Karpas-422 (cell line): Measurements from ENCODE around the gene HACD1. TPM values are rescaled to one million over a fixed set of nuclear protein-coding genes. Genes with fewer than 3 reads are reported as not detected.

Source experiments
- DNase-seq: peaks from one replicate; pipeline ENCODE4 v3.0.0-alpha.2; 2015
- H2AFZ ChIP-seq: fragments of 200-600 bp; sonication (generic); 2 replicates; pipeline ENCODE4 v1.6.1; 2014; ENCODE audit warnings: antibody characterized with exemption, low read length, mixed read lengths
- H3K27ac ChIP-seq: fragments of 200-600 bp; sonication (generic); 2 replicates; pipeline ENCODE4 v1.5.1; 2014; ENCODE audit warnings: mild to moderate bottlenecking, low read length, moderate library complexity
- H3K27me3 ChIP-seq: fragments of 200-600 bp; sonication (generic); 2 replicates; pipeline ENCODE4 v1.6.1; 2014; ENCODE audit warnings: low read length, mixed read lengths
- H3K36me3 ChIP-seq: fragments of 200-600 bp; sonication (generic); 2 replicates; pipeline ENCODE4 v1.6.1; 2014; ENCODE audit warnings: low read length, mixed read lengths; ENCODE audit not compliant: insufficient read depth
- H3K4me1 ChIP-seq: fragments of 200-600 bp; sonication (generic); 2 replicates; pipeline ENCODE4 v1.6.1; 2014; ENCODE audit warnings: mild to moderate bottlenecking, low read length, mixed read lengths
- H3K4me2 ChIP-seq: fragments of 200-600 bp; sonication (generic); 2 replicates; pipeline ENCODE4 v1.6.1; 2014; ENCODE audit warnings: low read length, low read depth, mild to moderate bottlenecking; ENCODE audit not compliant: poor library complexity, severe bottlenecking
- H3K4me3 ChIP-seq: fragments of 200-600 bp; sonication (generic); 2 replicates; pipeline ENCODE4 v1.5.1; 2014; ENCODE audit warnings: mild to moderate bottlenecking, antibody characterized with exemption, low read length, mixed read lengths
- H3K79me2 ChIP-seq: fragments of 200-600 bp; sonication (generic); 2 replicates; pipeline ENCODE4 v1.6.1; 2014; ENCODE audit warnings: mild to moderate bottlenecking, low read length, mixed read lengths
- H3K9ac ChIP-seq: fragments of 200-600 bp; sonication (generic); 2 replicates; pipeline ENCODE4 v1.6.0; 2014; ENCODE audit warnings: low read length
- H3K9me2 ChIP-seq: fragments of 200-600 bp; sonication (generic), shearing (Covaris generic); replicated peaks from 2 replicates; pipeline ENCODE4 v1.6.0; 2014; ENCODE audit warnings: mild to moderate bottlenecking, low read length, moderate library complexity; ENCODE audit not compliant: insufficient read depth
- H3K9me3 ChIP-seq: fragments of 300-700, 200-600 bp; sonication (generic); 2 replicates; pipeline ENCODE4 v1.6.1; 2014; ENCODE audit warnings: low read length, mixed read lengths
- H4K20me1 ChIP-seq: fragments of 200-600 bp; sonication (generic); 2 replicates; pipeline ENCODE4 v1.6.1; 2014; ENCODE audit warnings: mild to moderate bottlenecking, antibody characterized with exemption, low read length, low read depth; ENCODE audit not compliant: insufficient read depth
- small RNA-seq: library from RNA; depleted of rRNA; stranded (forward); fragments of <200 nt; gene quantifications from one replicate; pipeline ENCODE3, GENCODE V24; 2014
- total RNA-seq: library from RNA; depleted of rRNA; stranded (reverse); fragments of >200 nt; shearing (Covaris generic); gene quantifications from 2 replicates; pipeline ENCODE4 v1.2.3, GENCODE V29; 2014; ENCODE audit warnings: low replicate concordance; rRNA removed

HACD1 gene
- total RNA-seq, 1 experiment from 2014 or later = not detected

DNA sequence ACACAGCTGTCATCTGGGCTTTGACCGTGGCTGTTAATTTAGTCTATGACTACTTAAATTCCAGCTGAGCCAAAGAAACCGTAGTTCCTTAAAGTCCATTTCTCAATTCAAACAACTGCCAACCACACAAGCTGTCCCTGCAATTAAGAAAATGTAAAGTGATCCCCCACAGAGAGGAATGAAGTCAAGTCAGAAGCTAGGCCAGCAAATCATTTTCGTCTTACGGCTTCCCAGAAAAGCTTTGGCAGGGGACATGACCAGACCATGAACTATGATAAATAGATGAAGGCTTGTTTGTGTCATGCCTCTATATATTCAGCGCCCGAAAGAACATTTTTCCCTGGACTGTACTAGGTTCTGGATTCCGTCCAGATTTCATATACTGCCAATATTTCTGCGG lies 54.6 kb downstream of the HACD1 start:
- no peak overlapping the region for H2AFZ ChIP-seq

DNA sequence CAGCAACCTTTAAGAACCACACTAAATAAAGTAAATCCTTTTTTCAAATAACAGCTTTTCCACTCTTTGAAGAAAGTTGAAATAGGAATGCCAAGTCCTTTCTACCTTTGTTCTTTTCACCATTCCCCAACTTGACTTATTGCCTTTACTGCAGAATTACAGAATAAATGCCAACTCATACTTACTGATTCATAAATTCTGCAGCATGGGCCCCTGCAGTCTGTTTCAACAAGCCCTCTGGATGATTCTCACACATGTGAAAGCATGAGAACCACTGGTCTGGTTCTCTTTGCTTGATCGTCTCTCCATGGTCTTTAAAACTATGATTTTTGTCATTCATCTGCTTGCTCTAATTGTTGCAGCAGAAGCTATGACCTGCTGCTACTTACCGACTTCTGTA lies 56.1 kb downstream of the HACD1 start:
- no peak overlapping the region for H2AFZ ChIP-seq
- H3K4me3 ChIP-seq = no peak overlapping the region
- DNase-seq = no peak
- no peaks in the 10 kb centered on the region for H3K36me3 ChIP-seq
- H3K4me2 ChIP-seq = no peak overlapping the region
- no peaks in the 10 kb centered on the region for H3K27me3 ChIP-seq
- no peaks in the 10 kb centered on the region for H3K9me3 ChIP-seq
- no peak overlapping the region for H3K9ac ChIP-seq
- H3K27ac ChIP-seq = no peak overlapping the region
- no peaks in the 10 kb centered on the region for H3K9me2 ChIP-seq
- no peaks in the 10 kb centered on the region for H4K20me1 ChIP-seq
- no peaks in the 10 kb centered on the region; the same call in 1 of the 2 replicates for H3K4me1 ChIP-seq
- no peaks in the 10 kb centered on the region for H3K79me2 ChIP-seq

More for the DNA sequence above, 54.6 kb downstream of the HACD1 start:
- Histone ChIP-seq H3K9me3 (no peaks in the 10 kb centered on the region), H3K9me2 (no peaks in the 10 kb centered on the region), H3K4me3 (no peak overlapping the region), H3K36me3 (no peaks in the 10 kb centered on the region), H3K27ac (no peak overlapping the region), H3K79me2 (no peaks in the 10 kb centered on the region), H3K4me2 (no peak overlapping the region), H4K20me1 (no peaks in the 10 kb centered on the region), H3K9ac (no peak overlapping the region), H3K27me3 (no peaks in the 10 kb centered on the region), H3K4me1 (no peaks in the 10 kb centered on the region; the same call in 1 of the 2 replicates)
- no peak for DNase-seq

DNA sequence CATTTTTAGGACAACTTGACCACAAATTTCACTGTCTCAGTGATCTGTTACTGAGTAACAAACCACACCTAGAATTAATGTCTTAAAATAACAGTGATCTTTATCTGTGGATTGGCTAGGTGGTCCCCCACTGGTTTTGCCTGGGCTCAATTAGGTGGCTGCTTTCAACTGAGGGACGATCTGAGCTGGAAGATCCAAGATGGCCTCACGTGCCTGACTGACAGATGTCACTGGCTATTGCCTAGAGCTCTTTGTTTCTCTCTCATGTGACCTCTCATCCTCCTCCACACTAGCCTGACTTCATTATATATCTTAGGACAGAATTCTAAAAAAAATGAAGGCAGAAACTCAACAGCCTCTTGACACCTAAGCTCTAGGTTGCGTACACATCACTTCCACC lies 59.7 kb downstream of the HACD1 start:
- Histone ChIP-seq H3K79me2 (no peaks in the 10 kb centered on the region), H3K4me1 (no peaks in the 10 kb centered on the region), H3K27me3 (no peaks in the 10 kb centered on the region), H3K9me3 (no peaks in the 10 kb centered on the region), H3K9me2 (no peaks in the 10 kb centered on the region), H3K4me3 (no peak overlapping the region), H3K36me3 (no peaks in the 10 kb centered on the region), H3K9ac (no peak overlapping the region), H4K20me1 (no peaks in the 10 kb centered on the region), H3K4me2 (no peak overlapping the region), H3K27ac (no peak overlapping the region), H2AFZ (no peak overlapping the region)
- no peak for DNase-seq

DNA sequence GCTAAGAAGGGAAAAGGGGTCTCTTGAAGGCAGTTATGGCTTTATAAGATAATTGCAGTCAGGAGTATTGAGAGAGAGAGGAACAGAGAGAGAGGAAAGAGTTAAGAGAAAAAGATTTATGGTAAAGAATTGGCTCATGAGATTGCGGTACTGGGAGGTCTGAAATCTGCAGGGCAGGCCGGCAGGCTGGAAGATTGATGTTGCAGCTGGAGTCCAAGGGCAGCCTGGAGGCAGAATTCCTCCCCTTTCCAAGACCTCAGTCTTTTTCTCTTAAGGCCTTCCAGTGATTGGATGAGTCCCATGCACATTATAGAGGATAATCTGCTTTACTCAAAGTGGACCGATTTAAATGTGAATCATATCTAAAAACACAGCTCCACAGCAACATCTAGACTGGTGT lies 68.4 kb downstream of the HACD1 start:
- no peak overlapping the region for H2AFZ ChIP-seq
- DNase-seq = no peak
- H3K9ac ChIP-seq = no peak overlapping the region
- no peaks in the 10 kb centered on the region for H3K9me3 ChIP-seq
- H3K36me3 ChIP-seq = no peaks in the 10 kb centered on the region
- H4K20me1 ChIP-seq = no peaks in the 10 kb centered on the region
- no peak overlapping the region for H3K4me2 ChIP-seq
- no peaks in the 10 kb centered on the region for H3K9me2 ChIP-seq
- peaks cover 3% of the 10 kb centered on the region for H3K79me2 ChIP-seq
- H3K27me3 ChIP-seq = no peaks in the 10 kb centered on the region
- H3K27ac ChIP-seq = no peak overlapping the region
- H3K4me1 ChIP-seq = no peaks in the 10 kb centered on the region
- no peak overlapping the region for H3K4me3 ChIP-seq

DNA sequence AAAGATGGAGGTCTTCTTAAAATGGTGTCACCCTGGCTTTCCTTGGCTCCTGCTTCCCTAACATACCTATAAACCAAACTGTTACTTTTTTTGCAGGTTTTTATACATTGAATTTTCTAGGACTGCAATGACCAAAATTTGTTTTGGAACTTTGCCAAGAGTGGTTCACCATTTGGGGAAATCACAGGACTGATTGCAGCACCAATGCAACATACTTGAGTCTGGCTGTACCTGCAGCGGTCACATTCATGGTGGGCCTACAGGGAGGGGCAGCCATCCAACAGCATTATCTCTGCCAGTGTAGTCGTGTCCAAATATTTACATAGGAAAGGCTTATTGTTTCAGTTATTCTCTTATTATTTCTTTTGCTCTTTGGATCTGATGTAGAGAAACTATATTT lies 69.0 kb downstream of the HACD1 start:
- Histone ChIP-seq H3K9me3 (no peaks in the 10 kb centered on the region), H3K79me2 (peaks cover 3% of the 10 kb centered on the region), H3K27ac (no peak overlapping the region), H3K4me2 (no peak overlapping the region), H3K9ac (no peak overlapping the region), H3K4me1 (no peaks in the 10 kb centered on the region), H3K4me3 (no peak overlapping the region), H3K36me3 (no peaks in the 10 kb centered on the region), H3K9me2 (no peaks in the 10 kb centered on the region), H4K20me1 (no peaks in the 10 kb centered on the region), H3K27me3 (no peaks in the 10 kb centered on the region), H2AFZ (no peak overlapping the region)
- no peak for DNase-seq

DNA sequence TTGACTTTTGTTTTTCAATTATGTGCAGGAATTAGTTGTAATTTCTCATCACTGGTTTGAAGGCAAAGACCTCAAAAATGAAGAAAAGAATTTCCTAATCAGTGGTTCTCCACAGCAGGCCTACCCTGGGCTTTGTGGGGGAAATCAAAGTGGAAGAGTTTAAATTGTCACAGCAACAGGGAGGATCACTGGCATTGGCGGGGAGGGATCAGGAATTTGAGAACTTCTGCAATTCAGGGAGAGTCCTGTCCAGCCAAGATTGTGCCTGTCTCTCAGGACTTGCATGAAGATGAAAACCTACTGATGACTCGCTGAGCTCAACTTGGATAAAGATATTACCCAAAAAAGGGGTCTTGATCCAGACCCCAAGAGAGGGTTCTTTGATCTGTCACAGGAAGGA lies 70.1 kb downstream of the HACD1 start:
- Histone ChIP-seq H3K4me1 (no peaks in the 10 kb centered on the region), H3K27ac (no peak overlapping the region), H3K36me3 (no peaks in the 10 kb centered on the region), H3K9me3 (no peaks in the 10 kb centered on the region), H3K9me2 (no peaks in the 10 kb centered on the region), H3K4me2 (no peak overlapping the region), H3K79me2 (peaks cover 3% of the 10 kb centered on the region), H4K20me1 (no peaks in the 10 kb centered on the region), H3K4me3 (no peak overlapping the region), H3K9ac (no peak overlapping the region), H2AFZ (no peak overlapping the region), H3K27me3 (no peaks in the 10 kb centered on the region)
- no peak for DNase-seq

DNA sequence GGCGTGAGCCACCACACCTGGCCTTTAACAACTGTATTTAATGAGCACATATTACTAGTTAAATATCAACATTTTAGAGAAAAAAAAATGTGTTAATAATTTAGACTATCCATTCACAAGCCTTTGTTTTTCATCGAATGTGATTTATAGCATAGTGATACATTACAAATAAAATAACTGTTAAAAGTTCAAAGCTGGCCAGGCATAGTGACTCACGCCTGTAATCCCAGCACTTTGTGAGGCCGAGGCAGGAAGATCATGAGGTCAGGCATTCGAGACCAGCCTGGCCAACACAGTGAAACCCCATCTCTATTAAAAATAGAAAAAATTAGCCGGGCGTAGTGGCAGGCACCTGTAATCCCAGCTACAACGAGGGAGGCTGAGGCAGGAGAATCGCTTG lies 72.7 kb downstream of the HACD1 start:
- Histone ChIP-seq H2AFZ (no peak overlapping the region), H3K36me3 (no peaks in the 10 kb centered on the region), H3K9ac (no peak overlapping the region), H3K4me3 (no peak overlapping the region), H4K20me1 (no peaks in the 10 kb centered on the region), H3K4me1 (no peaks in the 10 kb centered on the region), H3K9me2 (no peaks in the 10 kb centered on the region), H3K9me3 (no peaks in the 10 kb centered on the region), H3K27ac (no peak overlapping the region), H3K27me3 (no peaks in the 10 kb centered on the region), H3K4me2 (no peak overlapping the region), H3K79me2 (peaks cover 3% of the 10 kb centered on the region)
- DNase-seq = no peak

Small RNAs within 50 kb of the gene (small RNA-seq; reads per million reads assigned to genes)
- not detected for gene AC069542.2

Other genes with a start within 250 kb of the HACD1 start
- gene ST8SIA6, start 162.8 kb downstream of the HACD1 start, total RNA-seq = not detected in 2 replicates
- gene STAM, start 26.8 kb upstream of the HACD1 start, total RNA-seq = 7.3 and 14.4 TPM in 2 replicates
- gene TMEM236, start 134.8 kb upstream of the HACD1 start, total RNA-seq = 0.04 and 0.19 TPM in 2 replicates
- gene MRC1, start 192.0 kb upstream of the HACD1 start, total RNA-seq = 0.04 TPM in 1 of 2 replicates, not detected in the other